ENCODE measurements around the gene VDAC1. TPM values are rescaled to one million over a fixed set of nuclear protein-coding genes. Genes with fewer than 3 reads are reported as not detected.
"Not testable (repeated sequence)": the region's sequence is repeated elsewhere in the genome, so short reads cannot be mapped to it uniquely, and the experiment has no call there.

The VDAC1 gene, protein sequence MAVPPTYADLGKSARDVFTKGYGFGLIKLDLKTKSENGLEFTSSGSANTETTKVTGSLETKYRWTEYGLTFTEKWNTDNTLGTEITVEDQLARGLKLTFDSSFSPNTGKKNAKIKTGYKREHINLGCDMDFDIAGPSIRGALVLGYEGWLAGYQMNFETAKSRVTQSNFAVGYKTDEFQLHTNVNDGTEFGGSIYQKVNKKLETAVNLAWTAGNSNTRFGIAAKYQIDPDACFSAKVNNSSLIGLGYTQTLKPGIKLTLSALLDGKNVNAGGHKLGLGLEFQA
- total RNA-seq: 237 and 240 TPM in 2 replicates

DNA sequence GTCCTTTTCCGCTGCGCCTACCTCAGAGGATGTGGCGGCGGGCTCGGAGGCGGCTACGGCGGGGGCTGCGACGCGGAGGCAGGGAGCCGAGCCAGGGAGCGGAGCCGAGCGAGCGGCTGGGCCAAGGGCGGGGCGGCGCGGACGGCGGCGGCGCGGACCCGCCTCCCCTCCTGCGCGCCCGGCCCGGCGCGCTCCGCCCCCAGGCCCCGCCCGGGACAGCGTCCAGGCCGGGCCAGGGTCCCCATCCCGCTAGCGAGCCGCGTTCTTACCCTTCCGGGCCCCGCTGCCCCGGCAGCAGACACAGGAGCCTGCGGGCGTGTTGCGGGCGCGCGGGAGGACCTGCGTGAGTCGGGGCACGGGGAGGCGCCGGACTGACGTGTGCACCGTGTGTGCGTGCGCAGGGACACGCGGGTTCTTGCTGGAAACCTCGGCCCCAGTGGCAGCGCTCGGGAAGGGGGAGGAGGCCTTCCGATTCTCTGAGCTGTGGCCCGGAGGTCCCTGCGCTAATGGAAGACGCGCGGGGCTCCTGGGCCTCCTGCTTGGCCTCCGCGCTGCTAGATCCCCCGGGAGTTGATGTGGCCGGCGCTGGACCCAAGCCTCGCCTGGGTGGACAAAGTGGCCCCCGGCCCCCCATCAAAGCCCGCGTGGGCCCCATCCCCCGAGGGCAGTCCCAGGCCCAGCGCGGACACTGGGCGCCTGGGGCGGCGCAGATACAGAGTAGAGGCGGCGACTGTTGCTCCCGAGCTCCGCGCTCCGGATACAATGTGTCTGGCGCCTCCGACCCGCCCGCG is at the start of gene VDAC1:
VDAC1 (minus strand) TSS at position 350 of the 791 bp plus-strand sequence. CDS start 11,963 bp downstream, outside the sequence.
- intact Hi-C loops (cut with micrococcal nuclease): loop anchor here (5.0 to 10.0 kb wide), 3 partner anchors 370 to 732 kb away; partner anchors contain the start of genes CAMLG, JADE2 and UBE2B

DNA sequence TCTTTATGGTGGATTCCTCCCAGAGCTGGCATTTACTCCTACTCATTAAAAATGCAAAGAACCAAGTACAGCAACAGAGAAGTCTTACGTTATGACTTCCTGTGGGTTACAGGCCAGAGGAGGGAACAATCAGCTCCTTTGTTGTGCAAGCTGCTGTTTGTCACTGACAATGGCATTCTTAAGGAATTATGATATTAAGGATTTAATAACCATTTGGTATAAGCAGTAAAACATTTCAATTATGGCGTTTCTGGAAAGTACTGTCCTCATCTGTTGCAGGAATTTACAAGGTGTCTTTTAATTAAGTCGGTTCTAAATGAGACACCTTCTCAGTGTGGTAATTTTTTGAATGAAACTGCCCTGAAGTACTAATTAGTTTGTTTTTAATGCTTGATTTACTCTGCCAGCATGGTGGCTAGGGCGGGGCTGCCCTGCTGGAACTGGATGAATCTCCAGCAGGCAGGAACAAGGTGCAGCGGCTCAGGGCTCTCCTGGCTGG is 49.1 kb upstream of the VDAC1 start:
- intact Hi-C loops (cut with micrococcal nuclease): no loop called here

- intact Hi-C loops (cut with micrococcal nuclease): no loop called here
These were observed 48.6 kb upstream of the VDAC1 start for GRCh38 chr5:134053314-134053839.

DNA sequence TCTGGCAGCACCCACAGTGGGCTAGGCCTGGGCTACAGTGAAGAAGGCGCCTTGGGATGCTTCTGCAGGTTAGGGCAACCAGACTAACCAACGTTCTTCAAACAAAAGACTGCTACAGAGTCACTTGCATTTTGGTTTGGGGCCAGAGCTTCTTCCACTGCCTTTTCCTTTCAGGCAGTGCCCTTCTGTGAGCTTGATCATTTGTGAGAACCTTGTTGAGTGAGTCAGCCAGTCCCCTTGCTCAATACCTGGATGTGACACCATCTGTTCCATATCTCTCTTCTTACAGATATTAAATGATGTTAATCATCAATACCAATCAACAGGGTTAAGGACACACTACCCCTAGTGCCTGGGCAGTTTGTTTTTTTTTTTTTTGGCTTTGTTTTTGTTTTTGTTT is 46.5 kb upstream of the VDAC1 start:
- intact Hi-C loops (cut with micrococcal nuclease): no loop called here

- intact Hi-C loops (cut with micrococcal nuclease): no loop called here
These were observed 44.1 kb upstream of the VDAC1 start for GRCh38 chr5:134048864-134049263.

DNA sequence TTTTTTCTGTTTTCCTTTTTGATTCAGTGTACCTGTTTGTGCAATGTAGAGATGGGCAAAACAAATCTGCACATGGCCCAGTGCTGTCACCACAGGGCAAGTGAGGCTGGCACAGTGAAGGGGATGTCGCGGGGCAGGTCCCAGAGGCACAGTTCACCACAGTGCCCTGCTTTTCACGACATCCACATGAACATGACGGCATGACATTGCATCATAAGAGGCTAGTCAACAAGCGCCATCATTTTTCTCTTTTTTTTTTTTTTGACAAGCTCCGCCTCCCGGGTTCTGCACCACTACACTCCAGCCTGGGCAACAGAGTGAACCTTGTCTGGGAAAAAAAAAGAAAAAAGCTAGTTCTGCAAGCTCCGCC is 42.9 kb upstream of the VDAC1 start:
- intact Hi-C loops (cut with micrococcal nuclease): no loop called here

- intact Hi-C loops (cut with micrococcal nuclease): no loop called here
These were observed 42.3 kb upstream of the VDAC1 start for GRCh38 chr5:134046801-134047686.

DNA sequence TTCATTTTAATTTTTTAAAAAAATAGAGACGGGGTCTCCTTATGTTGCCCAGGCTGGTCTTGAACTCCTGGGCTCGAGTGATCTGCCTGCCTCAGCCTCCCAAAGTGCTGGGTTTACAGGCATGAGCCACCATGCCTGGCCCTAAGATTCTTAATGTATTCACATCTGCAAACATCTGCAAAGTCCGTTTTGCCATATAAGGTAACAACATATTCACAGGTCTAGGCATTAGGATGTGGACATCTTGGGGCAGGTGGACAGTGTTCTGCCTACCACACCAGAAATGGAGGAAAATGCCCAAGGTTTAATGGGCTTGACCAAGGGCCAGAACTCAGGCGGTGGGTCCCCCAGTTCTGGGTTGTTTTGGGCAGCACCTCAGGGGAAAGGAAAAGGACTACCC is 41.6 kb upstream of the VDAC1 start:
- intact Hi-C loops (cut with micrococcal nuclease): no loop called here

DNA sequence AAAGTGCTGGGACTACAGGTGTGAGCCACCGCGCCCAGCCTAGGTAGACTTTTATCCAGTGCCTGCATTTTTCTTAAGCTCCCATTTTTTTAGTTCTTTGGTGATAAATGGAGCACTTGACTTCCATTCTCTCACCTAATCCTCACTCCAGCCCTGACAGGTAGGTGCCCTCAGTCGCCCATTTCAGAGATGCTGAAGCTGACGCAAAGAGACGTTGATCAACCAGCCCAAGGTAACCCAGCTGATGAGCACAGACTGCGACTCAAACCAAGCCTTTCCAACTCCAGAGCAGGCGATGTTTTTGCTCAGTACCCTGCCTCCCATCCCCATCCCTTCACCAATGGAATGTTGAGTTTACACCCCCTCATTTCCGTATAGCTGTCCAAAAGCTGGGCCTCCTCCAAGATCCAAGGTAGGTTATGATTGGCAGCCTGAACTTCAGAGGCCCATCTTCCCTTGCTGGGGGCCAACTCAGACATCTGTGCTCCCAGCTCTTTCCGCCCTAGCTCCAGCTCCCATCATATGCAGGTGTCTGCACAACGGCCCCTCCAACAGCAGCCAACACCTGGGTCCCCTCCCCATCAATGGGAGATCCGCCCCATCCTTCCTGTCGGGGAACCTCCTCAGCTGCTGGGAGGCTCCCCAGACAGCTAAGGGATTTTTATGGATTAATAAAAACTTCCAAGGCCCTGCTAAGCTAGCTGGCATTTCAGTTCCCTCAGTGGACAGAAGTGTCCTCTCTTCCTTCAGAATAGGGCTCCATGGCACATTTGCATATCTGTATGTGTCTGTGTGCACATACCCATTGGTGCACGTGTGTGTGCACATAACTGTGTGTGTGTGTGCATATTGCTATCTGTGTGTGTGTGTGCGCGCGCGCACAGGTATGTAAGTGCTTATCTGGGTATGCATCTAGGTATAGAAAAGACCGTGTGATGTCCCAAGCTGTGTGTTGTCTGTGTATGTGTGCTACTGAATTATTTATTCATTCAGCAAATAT is 39.3 kb upstream of the VDAC1 start:
- intact Hi-C loops (cut with micrococcal nuclease): no loop called here

DNA sequence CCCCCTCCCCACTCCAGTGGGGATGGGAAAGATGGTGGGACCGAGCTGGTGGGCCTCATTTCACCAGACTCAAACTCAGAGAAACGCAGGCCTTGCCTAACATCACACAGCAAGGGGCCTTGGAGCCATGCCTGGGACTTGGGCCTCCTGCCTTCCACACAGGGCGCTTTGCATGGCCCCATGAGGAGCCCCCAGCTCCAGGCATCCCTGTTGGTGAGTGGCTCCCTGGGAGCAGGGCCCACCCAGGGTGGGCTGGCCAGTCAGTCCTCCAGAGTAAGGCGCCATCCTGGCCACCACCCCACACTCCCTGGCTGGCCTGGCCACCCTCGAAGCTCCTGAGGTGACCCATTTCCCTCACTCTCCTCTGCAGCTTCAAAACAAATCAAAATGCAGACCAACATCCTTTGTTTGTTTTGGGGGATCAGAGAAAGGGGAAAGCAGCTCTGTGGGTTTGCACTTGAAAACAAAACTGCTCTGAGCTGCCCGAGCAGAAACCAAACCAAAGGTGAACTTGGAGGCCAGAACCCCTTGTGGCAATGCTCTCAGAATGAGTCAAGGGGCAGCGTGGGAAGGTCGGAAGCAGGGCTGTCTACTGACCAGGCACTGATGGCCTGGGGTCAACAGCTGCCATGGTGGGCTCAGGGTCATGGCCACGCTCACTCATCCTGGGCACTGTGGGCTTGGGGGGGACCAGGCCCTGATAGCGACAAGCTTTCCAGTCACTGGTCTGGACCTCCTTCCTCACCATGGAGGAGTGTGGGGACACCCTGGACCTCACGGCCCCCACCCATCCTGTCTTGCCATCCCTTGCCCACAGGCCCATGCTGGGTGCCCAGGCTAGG is 37.0 kb upstream of the VDAC1 start:
- intact Hi-C loops (cut with micrococcal nuclease): no loop called here

- intact Hi-C loops (cut with micrococcal nuclease): loop anchor here (2.0 to 5.0 kb wide), 2 partner anchors 49 to 69 kb away; partner anchors contain the start of gene C5orf15
These were observed 33.4 kb upstream of the VDAC1 start for GRCh38 chr5:134038138-134038537.

DNA sequence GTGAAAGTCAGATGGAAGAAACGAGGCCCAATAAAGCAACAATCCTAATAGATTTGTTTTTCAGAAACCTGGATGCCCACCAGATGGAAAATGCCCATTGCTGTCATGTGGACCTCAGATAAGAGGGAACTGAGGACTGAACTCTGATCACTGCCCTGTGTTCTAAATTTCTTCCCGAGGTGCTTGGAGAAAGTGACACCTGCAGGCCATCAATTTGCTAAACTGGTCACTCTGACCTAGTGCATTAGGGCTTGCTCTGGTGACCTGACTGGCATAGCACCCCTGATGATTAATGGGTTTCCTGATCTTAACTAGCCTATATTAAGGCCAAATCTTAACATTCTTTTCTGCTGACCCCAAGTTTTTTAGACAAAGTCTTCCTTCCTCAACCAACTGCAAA is 32.4 kb upstream of the VDAC1 start:
- intact Hi-C loops (cut with micrococcal nuclease): loop anchor here (5.0 kb wide), 1 partner anchor 50 kb away; no protein-coding TSS in a partner anchor

DNA sequence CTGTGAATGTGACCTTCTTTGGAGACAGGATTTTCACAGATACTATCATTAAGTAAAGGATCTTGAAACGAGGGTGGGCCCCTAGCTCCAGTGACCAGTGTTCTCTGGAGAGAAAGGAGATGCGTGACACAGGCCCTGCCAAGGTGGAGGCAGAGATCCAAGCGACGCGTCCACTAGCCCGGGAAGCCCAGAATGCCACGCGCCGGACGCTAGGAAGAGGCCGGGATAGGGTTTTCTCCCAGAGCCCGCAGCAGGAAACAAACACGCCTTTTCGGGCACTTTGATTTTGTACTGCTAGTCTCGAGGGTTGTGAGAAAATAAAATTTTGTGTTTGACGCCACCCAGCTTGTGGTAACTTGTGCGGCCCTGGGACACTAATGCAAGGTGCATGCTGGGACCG is 29.6 kb upstream of the VDAC1 start:
- intact Hi-C loops (cut with micrococcal nuclease): no loop called here

- intact Hi-C loops (cut with micrococcal nuclease): not testable (repeated sequence)
These were observed 25.7 kb upstream of the VDAC1 start for GRCh38 chr5:134030303-134030964.

DNA sequence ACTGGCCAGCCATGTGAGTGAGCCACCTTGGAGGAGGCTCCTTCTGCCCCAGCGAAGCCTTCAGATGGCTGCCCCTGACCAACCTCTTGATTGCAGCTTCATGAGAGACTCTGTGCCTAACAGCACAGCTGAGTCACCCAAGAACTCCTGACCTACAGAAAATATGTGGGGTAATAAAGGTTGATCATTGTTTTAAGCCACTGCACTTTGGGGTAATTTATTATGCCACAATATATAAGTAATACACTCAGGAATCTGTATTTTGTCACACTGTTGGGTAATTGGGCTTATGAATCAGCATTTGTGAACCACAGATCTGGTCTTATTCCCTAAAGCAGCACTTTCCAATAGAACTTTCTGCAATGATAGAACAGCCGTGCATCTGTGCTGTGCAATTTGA is 24.4 kb upstream of the VDAC1 start:
- intact Hi-C loops (cut with micrococcal nuclease): no loop called here

DNA sequence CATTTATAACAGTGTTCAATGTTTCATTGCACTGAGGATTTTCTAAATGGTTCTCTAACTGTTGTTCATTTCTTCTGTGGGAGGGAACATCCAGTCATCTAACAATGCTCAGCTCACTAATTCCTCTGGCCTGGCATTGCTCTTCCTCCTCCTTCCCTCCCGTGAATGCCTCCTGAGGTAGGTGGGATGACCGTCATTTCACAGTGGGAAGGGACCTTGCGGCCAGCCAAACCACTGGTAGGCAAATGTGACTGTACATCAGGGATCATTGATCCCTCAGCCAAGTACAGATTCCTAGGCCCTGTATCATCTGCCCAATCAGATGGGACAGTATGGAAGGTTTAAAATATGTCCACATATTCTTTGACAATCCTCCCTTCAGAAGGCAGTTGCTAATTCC is 23.7 kb upstream of the VDAC1 start:
- intact Hi-C loops (cut with micrococcal nuclease): no loop called here

DNA sequence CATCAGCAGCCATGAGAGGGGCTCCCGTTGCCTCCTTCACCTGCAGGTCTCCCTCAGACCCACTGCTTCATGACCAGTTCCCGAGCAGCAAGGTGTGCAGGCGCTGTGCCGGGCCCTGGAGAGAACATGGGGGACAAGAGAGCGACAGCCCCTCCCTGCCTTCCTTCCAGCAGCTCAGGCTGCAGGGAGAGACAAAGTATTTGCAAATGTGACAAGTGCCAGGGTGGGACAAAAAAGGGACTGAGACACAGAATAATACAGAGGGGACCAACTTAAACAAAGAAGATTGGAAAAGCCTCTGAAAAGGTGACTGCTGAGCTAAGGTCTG is 22.5 kb upstream of the VDAC1 start:
- intact Hi-C loops (cut with micrococcal nuclease): no loop called here

DNA sequence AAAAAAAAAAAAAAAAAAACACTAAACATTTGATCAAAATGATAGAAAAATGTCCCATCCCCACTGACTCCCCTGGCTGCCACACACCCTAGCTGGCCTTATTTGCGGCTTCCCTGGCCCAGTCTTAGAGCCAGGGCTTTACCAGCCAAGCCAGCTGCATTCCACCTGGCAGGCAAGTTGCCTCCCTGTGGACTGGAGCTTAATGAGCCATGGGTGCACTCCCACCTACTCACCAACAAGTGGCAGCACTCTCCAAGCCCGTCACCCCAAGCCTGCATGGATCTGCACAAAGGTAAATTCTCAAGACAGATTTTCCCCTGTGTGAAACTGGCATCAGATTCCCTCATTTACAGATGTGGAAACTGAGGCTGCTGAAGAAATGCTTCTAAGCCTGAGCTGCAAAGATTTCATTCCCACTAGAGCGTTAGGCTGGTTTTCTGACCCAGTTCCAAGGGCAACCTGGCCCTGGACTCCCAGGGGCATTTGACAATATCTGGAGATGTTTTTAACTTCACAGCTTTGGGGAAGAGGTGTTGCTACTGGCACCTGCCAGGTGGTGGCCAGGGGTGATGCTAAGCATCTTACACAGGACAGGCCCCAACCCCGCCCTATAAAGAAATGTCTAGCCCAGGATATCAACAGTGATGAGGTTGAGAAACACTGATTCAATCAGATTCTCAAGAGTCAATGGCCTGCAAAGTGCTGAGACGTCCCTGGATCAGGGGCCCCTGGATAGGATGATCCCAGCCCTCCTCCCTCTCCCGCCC is 21.9 kb upstream of the VDAC1 start:
- intact Hi-C loops (cut with micrococcal nuclease): no loop called here
